Thoracic aorta (tissue), 2 donors: ENCODE results near the gene TBXA2R. TPM values are rescaled to one million over a fixed set of nuclear protein-coding genes. Genes with fewer than 3 reads are reported as not detected.
"Not testable (repeated sequence)": the region's sequence is repeated elsewhere in the genome, so short reads cannot be mapped to it uniquely, and the experiment has no call there.

Experiments
- ATAC-seq: fragments of 150-250 bp; one replicate; pipeline ENCODE4 v1.8.0; 2017; ENCODE audit warnings: low read depth; ENCODE audit not compliant: insufficient number of reproducible peaks, low FRiP score
- DNase-seq: peaks from one replicate; pipeline ENCODE4 v3.0.0-alpha.2; 2020; ENCODE audit warnings: low spot score
- H3K27ac ChIP-seq, 2 donors: fragments of 200-600 bp; sonication (generic); 1 replicate in 1 of 2; 2 replicates in 1 of 2; pipeline ENCODE4 v1.5.1; 2016; ENCODE audit warnings: mild to moderate bottlenecking in 2 of 2, moderate library complexity in 2 of 2
- H3K27me3 ChIP-seq: fragments of 200-600 bp; sonication (generic); replicated peaks from 2 replicates; pipeline ENCODE4 v1.6.0; 2016; ENCODE audit warnings: mild to moderate bottlenecking; ENCODE audit not compliant: insufficient read depth
- H3K36me3 ChIP-seq: fragments of 200-600 bp; sonication (generic); one replicate; pipeline ENCODE4 v1.5.1; 2016
- H3K4me1 ChIP-seq, 2 donors: fragments of 200-600 bp; sonication (generic); 1 replicate in 1 of 2; 2 replicates in 1 of 2; pipeline versions ENCODE4 v1.5.1 to v1.6.0; 2016; ENCODE audit warnings: low read depth in 2 of 2, mild to moderate bottlenecking in 1 of 2; ENCODE audit not compliant: control insufficient read depth in 1 of 2
- H3K4me3 ChIP-seq: fragments of 200-600 bp; sonication (generic); 2 replicates; pipeline ENCODE4 v1.5.1; 2016; ENCODE audit warnings: mild to moderate bottlenecking
- H3K9me3 ChIP-seq: fragments of 200-600 bp; sonication (generic); 2 replicates; pipeline ENCODE4 v1.5.1; 2016
- total RNA-seq, 2 donors: library from RNA; depleted of rRNA; stranded (reverse); fragments of >200 nt; gene quantifications; one replicate each; pipeline versions ENCODE4 v1.1.0 to v1.2.3, GENCODE V29; 2016
- TF ChIP-seq, protein P1 (sequence below): fragments of 200-600 bp; sonication (generic); IDR thresholded peaks from one replicate; pipeline ENCODE4 v1.5.1; 2019; ENCODE audit warnings: antibody characterized with exemption

TBXA2R gene
- total RNA-seq, 2 donors from 2014 or later = 29.4 to 39.1 TPM

- H3K36me3 ChIP-seq = peaks cover 32% of the 10 kb centered on the region
- no peak for DNase-seq
- no peak overlapping the region for H3K27ac ChIP-seq
Observed at GRCh38 chr19:3633559-3633988, 26.9 kb upstream of the TBXA2R start.

DNA sequence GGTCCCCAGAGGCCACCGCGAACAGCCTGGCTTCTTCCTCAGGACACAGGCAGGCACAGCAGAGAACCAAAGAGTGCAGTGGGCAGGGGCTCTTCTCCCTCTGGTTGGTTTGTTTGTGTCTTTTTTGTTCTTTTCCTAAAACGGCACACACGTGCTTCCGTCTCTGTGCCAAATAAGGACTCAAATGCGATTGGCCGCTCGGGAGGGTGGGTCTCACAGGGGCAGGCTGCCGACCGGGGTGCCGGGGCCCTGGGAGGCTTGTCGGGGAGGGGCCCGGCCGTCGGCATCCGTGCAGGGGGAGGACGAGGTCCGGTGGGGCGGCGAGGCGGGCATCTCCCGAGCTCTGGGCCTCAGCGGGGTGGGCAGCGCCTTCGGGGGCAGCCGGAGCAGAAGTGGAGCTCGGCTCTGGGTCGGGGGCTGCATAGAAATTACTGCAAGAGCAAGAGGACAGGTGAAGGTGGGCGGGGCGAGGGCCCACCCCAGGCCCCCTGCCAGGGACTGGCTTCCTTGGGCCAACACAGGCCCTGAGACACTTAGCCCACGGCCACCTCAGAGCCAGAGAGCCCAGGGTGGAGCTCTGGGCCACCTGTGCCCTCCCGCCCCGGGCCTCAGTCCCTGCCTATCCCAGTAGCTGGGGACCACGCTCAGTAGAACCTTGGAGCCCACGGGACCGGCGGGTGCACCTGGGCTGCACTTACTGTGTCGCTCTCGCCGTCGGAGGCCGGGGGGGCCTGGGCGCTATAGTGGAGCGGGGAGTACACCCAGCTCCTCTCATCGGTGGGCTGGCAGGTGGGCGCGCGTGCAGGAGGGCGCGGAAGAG is 26.3 kb upstream of the TBXA2R start:
- Histone ChIP-seq H3K36me3 (peaks cover 32% of the 10 kb centered on the region), H3K4me1 (no peaks in the 10 kb centered on the region), H3K27me3 (no peaks in the 10 kb centered on the region), H3K9me3 (no peaks in the 10 kb centered on the region), H3K4me3 (no peak overlapping the region), H3K27ac (no peak overlapping the region)
- DNase-seq = no peak
- ATAC-seq = no peak
- TF ChIP-seq, protein P1, sequence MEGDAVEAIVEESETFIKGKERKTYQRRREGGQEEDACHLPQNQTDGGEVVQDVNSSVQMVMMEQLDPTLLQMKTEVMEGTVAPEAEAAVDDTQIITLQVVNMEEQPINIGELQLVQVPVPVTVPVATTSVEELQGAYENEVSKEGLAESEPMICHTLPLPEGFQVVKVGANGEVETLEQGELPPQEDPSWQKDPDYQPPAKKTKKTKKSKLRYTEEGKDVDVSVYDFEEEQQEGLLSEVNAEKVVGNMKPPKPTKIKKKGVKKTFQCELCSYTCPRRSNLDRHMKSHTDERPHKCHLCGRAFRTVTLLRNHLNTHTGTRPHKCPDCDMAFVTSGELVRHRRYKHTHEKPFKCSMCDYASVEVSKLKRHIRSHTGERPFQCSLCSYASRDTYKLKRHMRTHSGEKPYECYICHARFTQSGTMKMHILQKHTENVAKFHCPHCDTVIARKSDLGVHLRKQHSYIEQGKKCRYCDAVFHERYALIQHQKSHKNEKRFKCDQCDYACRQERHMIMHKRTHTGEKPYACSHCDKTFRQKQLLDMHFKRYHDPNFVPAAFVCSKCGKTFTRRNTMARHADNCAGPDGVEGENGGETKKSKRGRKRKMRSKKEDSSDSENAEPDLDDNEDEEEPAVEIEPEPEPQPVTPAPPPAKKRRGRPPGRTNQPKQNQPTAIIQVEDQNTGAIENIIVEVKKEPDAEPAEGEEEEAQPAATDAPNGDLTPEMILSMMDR = no peak

More at GRCh38 chr19:3633559-3633988, 26.9 kb upstream of the TBXA2R start:
- H3K4me3 ChIP-seq = no peak overlapping the region
- no peak for ATAC-seq
- TF ChIP-seq, protein P1 = no peak
- no peaks in the 10 kb centered on the region for H3K27me3 ChIP-seq
- H3K9me3 ChIP-seq = no peaks in the 10 kb centered on the region
- no peaks in the 10 kb centered on the region for H3K4me1 ChIP-seq

- peaks cover 30% of the 10 kb centered on the region for H3K36me3 ChIP-seq
- TF ChIP-seq, protein P1 = no peak
- ATAC-seq = no peak
Observed at GRCh38 chr19:3632098-3632497, 25.4 kb upstream of the TBXA2R start.

DNA sequence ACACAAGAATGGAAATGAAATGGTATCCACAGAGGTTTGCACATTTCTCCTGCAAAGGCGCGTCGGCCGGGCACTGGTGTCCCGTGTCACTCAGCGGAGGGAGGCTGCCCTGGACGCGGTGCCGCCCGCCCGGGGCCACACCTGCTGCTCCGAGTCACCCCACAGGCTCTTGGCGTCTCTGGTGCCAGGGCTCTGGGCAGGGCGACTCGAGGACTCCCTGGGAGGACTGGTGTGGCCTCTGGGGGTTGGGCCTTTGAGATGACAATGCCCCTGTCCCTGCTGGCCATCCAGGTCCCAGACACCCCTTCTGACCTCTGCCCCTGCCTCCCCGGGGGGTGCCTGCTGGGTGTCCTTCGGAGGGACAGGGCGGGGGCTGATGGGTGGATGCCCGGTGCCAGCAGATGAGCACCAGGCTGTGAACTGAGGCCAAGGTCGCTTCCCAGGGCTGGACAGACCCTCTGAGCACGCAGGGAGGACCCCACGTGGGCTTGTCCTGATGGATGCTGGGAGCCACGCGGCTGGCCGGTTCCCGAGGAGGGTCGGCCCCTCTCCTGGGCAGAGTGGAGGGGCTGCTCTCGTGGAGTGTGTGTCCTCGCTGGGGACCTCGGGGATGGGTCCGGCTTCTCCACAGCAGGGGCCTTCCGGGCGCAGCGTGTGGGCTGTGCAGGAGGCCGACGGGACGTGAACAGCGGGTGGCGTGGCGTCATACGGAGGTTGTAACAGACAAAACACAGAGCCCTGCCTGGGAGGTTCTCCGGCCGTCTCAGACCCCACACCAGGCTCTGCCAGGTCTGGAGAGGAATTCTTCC is 24.6 kb upstream of the TBXA2R start:
- peaks cover 0 to 6% of the 10 kb centered on the region in 2 donors for H3K4me1 ChIP-seq
- no peaks in the 10 kb centered on the region for H3K9me3 ChIP-seq
- DNase-seq (no peak), ATAC-seq (no peak)
- no peak overlapping the region for H3K27ac ChIP-seq
- H3K4me3 ChIP-seq = no peak overlapping the region
- H3K36me3 ChIP-seq = peaks cover 22% of the 10 kb centered on the region
- no peaks in the 10 kb centered on the region for H3K27me3 ChIP-seq
- TF ChIP-seq, protein P1 = no peak

More at GRCh38 chr19:3632098-3632497, 25.4 kb upstream of the TBXA2R start:
- DNase-seq = no peak
- Histone ChIP-seq H3K27me3 (no peaks in the 10 kb centered on the region), H3K9me3 (no peaks in the 10 kb centered on the region), H3K27ac (no peak overlapping the region), H3K4me3 (no peak overlapping the region), H3K4me1 (peaks cover 0 to 5% of the 10 kb centered on the region in 2 donors)

GRCh38 chr19:3628766-3629165 is 22.1 kb upstream of the TBXA2R start:
- DNase-seq, ATAC-seq, H3K27ac ChIP-seq, H3K9me3 ChIP-seq, H3K4me3 ChIP-seq, H3K27me3 ChIP-seq: not testable (repeated sequence)
- Histone ChIP-seq H3K4me1 (peaks cover 12 to 31% of the 10 kb centered on the region in 2 donors), H3K36me3 (peaks cover 20% of the 10 kb centered on the region)
